WTC11 (cell line): ENCODE measurements around the gene FOXN3. TPM values are rescaled to one million over a fixed set of nuclear protein-coding genes. Genes with fewer than 3 reads are reported as not detected.

ENCODE experiments used
- ATAC-seq: fragments of 200-7000 bp; cut with Tn5 transposase; 2 replicates; pipeline ENCODE4 v1.10.0; 2021; ENCODE audit warnings: mild to moderate bottlenecking, moderate library complexity
- CTCF ChIA-PET: fragments of 300-600 bp; sonication (Branson Sonifier 250); formaldehyde crosslinking; loops from one replicate; lab custom pipeline; 2021; ENCODE audit warnings: antibody characterized with exemption; lab: Charles Lee
- POLR2A ChIA-PET: fragments of 350-600 bp; sonication (Branson Sonifier 250); formaldehyde crosslinking; loops from one replicate; lab custom pipeline; 2021; ENCODE audit warnings: antibody characterized with exemption; lab: Charles Lee
- DNase-seq: peaks from one replicate; pipeline ENCODE4 v3.0.0; 2021; ENCODE audit warnings: low spot score
- H3K27ac Mint-ChIP-seq: 2 replicates; pipeline ENCODE4 v1.8.0; 2021; ENCODE audit warnings: mixed read lengths
- H3K27me3 Mint-ChIP-seq: 2 replicates; pipeline ENCODE4 v1.8.0; 2021; ENCODE audit warnings: low read depth, mild to moderate bottlenecking, moderate library complexity, mixed read lengths
- H3K36me3 Mint-ChIP-seq: 2 replicates; pipeline ENCODE4 v1.8.0; 2021; ENCODE audit warnings: mixed read lengths
- H3K4me1 Mint-ChIP-seq: 2 replicates; pipeline ENCODE4 v1.8.0; 2022; ENCODE audit warnings: mixed read lengths
- H3K4me3 Mint-ChIP-seq: 2 replicates; pipeline ENCODE4 v1.8.0; 2021; ENCODE audit warnings: mild to moderate bottlenecking, moderate library complexity, mixed read lengths
- H3K9me3 Mint-ChIP-seq: 2 replicates; pipeline ENCODE4 v1.8.0; 2021; ENCODE audit warnings: mixed read lengths
- ATF3 ChIP-seq: sonication (generic); formaldehyde crosslinking; conservative IDR thresholded peaks from 2 replicates; pipeline ENCODE4 v1.8.1; 2022; ENCODE audit warnings: mild to moderate bottlenecking, missing genetic modification reagents
- CBFB ChIP-seq: sonication (generic); formaldehyde crosslinking; IDR thresholded peaks from 2 replicates; pipeline ENCODE4 v1.8.1; 2022; ENCODE audit warnings: mild to moderate bottlenecking, low read depth, missing genetic modification reagents
- CTCF ChIP-seq: fragments of 200-600 bp; IDR thresholded peaks from 2 replicates; pipeline ENCODE4 v1.8.0; 2022; ENCODE audit warnings: antibody characterized with exemption
- E2F1 ChIP-seq: sonication (generic); formaldehyde crosslinking; IDR thresholded peaks from 2 replicates; pipeline ENCODE4 v1.8.0; 2022; ENCODE audit warnings: mild to moderate bottlenecking, missing genetic modification reagents
- E2F5 ChIP-seq: sonication (generic); formaldehyde crosslinking; IDR thresholded peaks from 2 replicates; pipeline ENCODE4 v1.8.1; 2022; ENCODE audit warnings: mild to moderate bottlenecking, moderate library complexity, missing genetic modification reagents
- FOXP1 ChIP-seq: sonication (generic); formaldehyde crosslinking; IDR thresholded peaks from 2 replicates; pipeline ENCODE4 v1.8.0; 2022; ENCODE audit warnings: missing genetic modification reagents, mild to moderate bottlenecking, moderate library complexity, borderline replicate concordance
- FOXP4 ChIP-seq: sonication (generic); formaldehyde crosslinking; IDR thresholded peaks from 2 replicates; pipeline ENCODE4 v1.8.0; 2022; ENCODE audit warnings: mild to moderate bottlenecking, missing genetic modification reagents
- IRF2 ChIP-seq: sonication (generic); formaldehyde crosslinking; IDR thresholded peaks from 2 replicates; pipeline ENCODE4 v1.8.0; 2022; ENCODE audit warnings: low read depth, missing genetic modification reagents, borderline replicate concordance
- MXD4 ChIP-seq: fragments of 250-450 bp; sonication (Bioruptor Pico); IDR thresholded peaks from 2 replicates; pipeline ENCODE4 v1.8.0; 2021; ENCODE audit warnings: mild to moderate bottlenecking, moderate library complexity, borderline replicate concordance
- NFE2L1 ChIP-seq: sonication (generic); formaldehyde crosslinking; IDR thresholded peaks from 2 replicates; pipeline ENCODE4 v1.8.1; 2023; ENCODE audit warnings: missing genetic modification reagents
- NR1H2 ChIP-seq: sonication (generic); formaldehyde crosslinking; IDR thresholded peaks from 2 replicates; pipeline ENCODE4 v1.9.0; 2021; ENCODE audit warnings: mild to moderate bottlenecking, moderate library complexity, missing genetic modification reagents
- OVOL2 ChIP-seq: fragments of 250-450 bp; sonication (Bioruptor Pico); IDR thresholded peaks from 2 replicates; pipeline ENCODE4 v1.9.0; 2021; ENCODE audit warnings: mild to moderate bottlenecking, borderline replicate concordance
- TP53 ChIP-seq: sonication (generic); formaldehyde crosslinking; IDR thresholded peaks from 2 replicates; pipeline ENCODE4 v1.8.1; 2023; ENCODE audit warnings: mild to moderate bottlenecking, missing genetic modification reagents
- ZNF138 ChIP-seq: sonication (generic); formaldehyde crosslinking; conservative IDR thresholded peaks from 2 replicates; pipeline ENCODE4 v1.8.1; 2022; ENCODE audit warnings: mild to moderate bottlenecking, moderate library complexity, missing genetic modification reagents
- ZNF219 ChIP-seq: sonication (generic); formaldehyde crosslinking; IDR thresholded peaks from 2 replicates; pipeline ENCODE4 v1.8.0; 2023; ENCODE audit warnings: missing genetic modification reagents, mild to moderate bottlenecking, borderline replicate concordance
- ZNF232 ChIP-seq: sonication (generic); formaldehyde crosslinking; IDR thresholded peaks from 2 replicates; pipeline ENCODE4 v1.8.0; 2022; ENCODE audit warnings: mild to moderate bottlenecking, missing genetic modification reagents
- ZNF317 ChIP-seq: sonication (generic); formaldehyde crosslinking; IDR thresholded peaks from 2 replicates; pipeline ENCODE4 v1.8.1; 2023; ENCODE audit warnings: low read depth, mild to moderate bottlenecking, moderate library complexity, missing genetic modification reagents, borderline replicate concordance
- ZNF425 ChIP-seq: fragments of 250-450 bp; sonication (Bioruptor Pico); conservative IDR thresholded peaks from 2 replicates; pipeline ENCODE4 v1.9.0; 2021; ENCODE audit warnings: mild to moderate bottlenecking
- ZSCAN18 ChIP-seq: fragments of 250-450 bp; sonication (Bioruptor Pico); IDR thresholded peaks from 2 replicates; pipeline ENCODE4 v2.1.2; 2022; ENCODE audit warnings: mild to moderate bottlenecking, moderate library complexity
- total RNA-seq: library from RNA; stranded (reverse); gene quantifications from 3 replicates; pipeline ENCODE4 v1.2.3, GENCODE V29; 2021

The FOXN3 gene
- total RNA-seq, 1 experiment from 2014 or later = 170 TPM

GRCh38 chr14:89339579-89339978 is 77.5 kb downstream of the FOXN3 start:
- POLR2A ChIA-PET = interaction anchor here (0.5 to 0.6 kb wide), 2 partner anchors 17 to 71 kb away, joined by 3 read pairs; no protein-coding TSS in a partner anchor
- DNase-seq (no peak), ATAC-seq (peak; percentile 15; the same call in 1 of the 2 replicates)
- 0 out of 2 replicates have a peak, but pooled peaks cover 2% of the 10 kb centered on the region for H3K9me3 Mint-ChIP-seq
- TF ChIP-seq E2F1 (no peak), ZNF138 (no peak), FOXP1 (CRISPR knock-in tag) (no peak), NR1H2 (no peak), ZNF425 (CRISPR knock-in tag) (no peak), OVOL2 (CRISPR knock-in tag) (no peak), E2F5 (CRISPR knock-in tag) (no peak), CTCF (no peak), ATF3 (CRISPR knock-in tag) (no peak), ZNF317 (CRISPR knock-in tag) (no peak), IRF2 (no peak)
- peak overlapping the region; percentile 82 for H3K27ac Mint-ChIP-seq
- H3K36me3 Mint-ChIP-seq = peaks cover 12% of the 10 kb centered on the region
- CTCF ChIA-PET = interaction anchor here (0.7 to 1.0 kb wide), 3 partner anchors 19 to 313 kb away, joined by 3 to 4 read pairs (median 3); no protein-coding TSS in a partner anchor
- H3K27me3 Mint-ChIP-seq = no peaks in the 10 kb centered on the region
- H3K4me1 Mint-ChIP-seq = peaks cover 83% of the 10 kb centered on the region
- H3K4me3 Mint-ChIP-seq = peak overlapping the region; percentile 20; the same call in 1 of the 2 replicates

- peaks cover 79% of the 10 kb centered on the region for H3K4me1 Mint-ChIP-seq
- POLR2A ChIA-PET = interaction anchor here (0.5 to 0.6 kb wide), 2 partner anchors 16 to 71 kb away, joined by 3 read pairs; no protein-coding TSS in a partner anchor
- H3K9me3 Mint-ChIP-seq = 0 out of 2 replicates have a peak, but pooled peaks cover under 1% of the 10 kb centered on the region
- H3K27me3 Mint-ChIP-seq = no peaks in the 10 kb centered on the region
- CTCF ChIA-PET = interaction anchor here (0.7 to 1.0 kb wide), 2 partner anchors 19 to 312 kb away, joined by 3 read pairs; no protein-coding TSS in a partner anchor
- peak; percentile 10; the same call in 1 of the 2 replicates for ATAC-seq
- TF ChIP-seq TP53 (CRISPR knock-in tag) = no peak
- no peak for TF ChIP-seq NFE2L1
- TF ChIP-seq ZSCAN18 (CRISPR knock-in tag) = no peak
- no peak for TF ChIP-seq NR1H2
- no peak for TF ChIP-seq ZNF219 (CRISPR knock-in tag)
- no peak for TF ChIP-seq CBFB (CRISPR knock-in tag)
- TF ChIP-seq MXD4 (CRISPR knock-in tag) = no peak
- TF ChIP-seq ZNF232 = no peak
- no peak for TF ChIP-seq FOXP4 (CRISPR knock-in tag)
- TF ChIP-seq, all 79 proteins: peak for 0
- no peak for DNase-seq
- Mint-ChIP-seq H3K27ac (peak overlapping the region; percentile 82), H3K4me3 (no peak overlapping the region), H3K36me3 (peaks cover 8% of the 10 kb centered on the region)
Measured at GRCh38 chr14:89339158-89339557, 77.9 kb downstream of the FOXN3 start.
